ENCODE results near the gene TMEM245. TPM values are rescaled to one million over a fixed set of nuclear protein-coding genes. Genes with fewer than 3 reads are reported as not detected.

TMEM245 gene
- total RNA-seq, 1 experiment from 2014 or later = 30.4 TPM

DNA sequence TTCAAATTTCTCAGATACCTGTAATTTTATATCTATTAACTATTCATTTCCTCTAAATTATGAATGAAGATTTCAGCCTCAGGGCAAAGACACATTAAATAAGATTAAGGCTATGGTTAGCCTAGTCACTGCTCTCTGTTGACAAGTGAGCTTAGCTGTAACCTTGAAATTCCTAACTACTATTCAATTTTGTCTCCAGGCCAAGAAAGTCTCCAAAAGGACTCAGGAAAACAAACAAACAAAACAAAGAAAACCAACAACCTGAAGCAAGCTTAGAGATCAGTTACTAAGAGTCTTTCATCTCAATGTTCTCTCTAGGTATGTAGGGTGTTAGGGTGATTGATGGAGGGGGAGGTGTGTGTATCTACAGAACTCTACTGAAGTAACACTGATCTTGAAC is 96.9 kb downstream of the TMEM245 start:
- H3K27me3 ChIP-seq (ENCODE audit: control insufficient read depth, insufficient read depth, low read length) = no peaks in the 10 kb centered on the region
- no peak overlapping the region for H3K4me3 ChIP-seq (ENCODE audit: insufficient read depth, low read depth, low read length)

DNA sequence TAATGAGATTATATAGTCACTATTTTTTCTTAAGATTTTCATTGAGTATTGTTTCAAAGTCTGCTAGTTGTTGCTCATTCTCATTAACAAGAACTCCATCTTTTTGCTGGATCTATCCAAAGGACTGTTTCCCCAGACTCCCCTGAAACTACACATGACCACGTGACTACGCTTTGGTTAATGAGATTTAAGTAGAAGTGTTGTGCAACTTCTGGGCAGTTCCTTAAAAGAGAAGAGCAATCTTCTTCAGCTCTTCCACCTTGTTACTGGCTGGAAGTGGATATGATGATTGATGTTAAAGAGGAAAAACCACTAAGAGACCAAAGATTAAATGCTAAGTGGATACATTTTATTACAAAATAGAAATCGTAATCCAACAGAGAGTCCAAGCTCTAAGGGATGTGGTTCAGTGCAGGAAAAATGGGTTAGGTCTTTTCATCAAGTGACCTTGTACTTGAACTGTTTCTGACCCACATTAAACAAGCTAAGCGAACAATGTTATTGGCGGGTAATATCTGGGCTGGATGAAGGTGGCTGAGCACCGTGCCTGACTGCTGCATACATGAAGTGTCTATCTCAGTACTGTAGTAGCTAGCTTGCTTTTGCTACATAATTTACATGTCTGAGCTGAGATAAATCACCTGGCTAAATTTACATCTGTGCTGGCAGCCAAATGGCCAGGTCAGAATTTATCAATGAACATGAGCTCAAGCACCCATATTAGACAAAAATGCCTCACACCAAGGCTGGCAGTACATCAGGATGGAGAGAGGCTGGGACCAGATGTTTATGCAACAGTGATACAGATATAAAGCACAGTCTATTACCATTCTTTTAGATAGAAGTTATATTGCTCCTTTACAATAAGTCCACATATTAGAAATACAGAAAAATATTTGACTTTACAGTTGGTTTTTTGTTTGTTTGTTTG is 98.9 kb downstream of the TMEM245 start:
- H3K36me3 ChIP-seq (replicated peaks; ENCODE audit: control insufficient read depth, insufficient read depth, low read length) = peaks cover 4% of the 10 kb centered on the region
- no peak for DNase-seq
- no peak overlapping the region for H3K4me3 ChIP-seq (ENCODE audit: insufficient read depth, low read depth, low read length)
- H3K27me3 ChIP-seq (ENCODE audit: control insufficient read depth, insufficient read depth, low read length) = no peaks in the 10 kb centered on the region

More for the DNA sequence above, 96.9 kb downstream of the TMEM245 start:
- H3K36me3 ChIP-seq (replicated peaks; ENCODE audit: control insufficient read depth, insufficient read depth, low read length) = peaks cover 5% of the 10 kb centered on the region
- no peak for DNase-seq

DNA sequence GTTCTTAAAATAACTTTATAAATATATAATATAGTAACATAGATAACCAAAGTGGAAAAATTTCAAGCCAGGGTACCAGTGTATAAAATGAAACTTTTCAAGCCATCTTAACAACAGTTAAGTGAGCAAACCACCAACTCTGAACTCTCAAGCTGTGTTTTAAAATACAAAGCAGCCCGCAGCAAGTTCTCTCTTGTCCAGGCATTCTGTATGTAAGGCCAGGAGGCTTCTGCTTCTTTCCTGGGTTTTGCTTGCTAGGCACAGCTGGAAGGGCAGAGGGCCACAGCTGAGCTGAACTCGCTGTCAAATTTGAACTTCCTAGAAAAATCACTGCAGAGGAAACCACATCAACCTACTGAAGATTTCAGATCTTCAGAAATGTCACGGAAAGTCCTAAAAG is 99.6 kb downstream of the TMEM245 start:
- DNase-seq = no peak
- Histone ChIP-seq H3K4me3 (ENCODE audit: insufficient read depth, low read depth, low read length) (no peak overlapping the region), H3K36me3 (replicated peaks; ENCODE audit: control insufficient read depth, insufficient read depth, low read length) (peaks cover 4% of the 10 kb centered on the region), H3K27me3 (ENCODE audit: control insufficient read depth, insufficient read depth, low read length) (no peaks in the 10 kb centered on the region)

DNA sequence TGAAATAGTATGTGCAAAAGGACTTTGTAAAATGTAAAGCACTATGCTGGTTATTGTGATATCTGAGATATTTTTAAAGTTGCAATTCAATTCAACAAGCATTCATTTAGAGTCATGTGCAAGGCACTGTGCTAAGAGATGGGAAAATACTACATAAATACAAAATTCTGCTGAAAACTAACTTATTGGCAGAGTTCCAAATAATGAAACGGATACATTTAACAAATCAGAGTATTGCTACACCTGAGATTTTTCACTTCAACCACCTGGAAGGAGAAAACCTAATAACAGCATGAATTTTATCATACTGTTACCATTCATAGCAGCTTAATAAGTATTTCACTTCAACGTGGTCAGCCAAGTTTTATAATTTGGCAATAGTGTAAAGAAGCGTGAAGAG is 100.3 kb downstream of the TMEM245 start:
- Histone ChIP-seq H3K27me3 (ENCODE audit: control insufficient read depth, insufficient read depth, low read length) (no peaks in the 10 kb centered on the region), H3K36me3 (replicated peaks; ENCODE audit: control insufficient read depth, insufficient read depth, low read length) (peaks cover 4% of the 10 kb centered on the region), H3K4me3 (ENCODE audit: insufficient read depth, low read depth, low read length) (no peak overlapping the region)
- DNase-seq = no peak

DNA sequence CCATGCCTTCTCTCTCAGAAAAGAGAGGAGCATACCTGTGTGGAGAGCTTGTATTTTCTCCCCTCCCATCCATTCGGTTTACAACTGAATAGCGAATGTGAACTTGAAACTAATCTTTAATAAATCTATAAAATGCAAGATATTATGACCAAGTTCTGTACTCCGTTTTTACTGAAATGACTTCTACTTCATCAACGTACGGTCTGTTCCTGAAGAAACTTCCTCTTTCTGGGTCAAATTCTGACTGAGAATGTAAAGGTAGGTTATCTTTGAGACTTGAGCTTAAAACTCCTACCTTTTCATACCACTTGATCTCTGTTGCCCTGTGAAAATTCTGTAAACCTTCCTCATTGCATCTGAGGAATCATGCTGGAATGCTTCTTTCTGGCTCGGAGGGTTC is 102.3 kb downstream of the TMEM245 start:
- Histone ChIP-seq H3K4me3 (ENCODE audit: insufficient read depth, low read depth, low read length) (no peak overlapping the region), H3K36me3 (replicated peaks; ENCODE audit: control insufficient read depth, insufficient read depth, low read length) (peaks cover 4% of the 10 kb centered on the region), H3K27me3 (ENCODE audit: control insufficient read depth, insufficient read depth, low read length) (no peaks in the 10 kb centered on the region; the same call in 1 of the 2 replicates)
- DNase-seq = no peak

DNA sequence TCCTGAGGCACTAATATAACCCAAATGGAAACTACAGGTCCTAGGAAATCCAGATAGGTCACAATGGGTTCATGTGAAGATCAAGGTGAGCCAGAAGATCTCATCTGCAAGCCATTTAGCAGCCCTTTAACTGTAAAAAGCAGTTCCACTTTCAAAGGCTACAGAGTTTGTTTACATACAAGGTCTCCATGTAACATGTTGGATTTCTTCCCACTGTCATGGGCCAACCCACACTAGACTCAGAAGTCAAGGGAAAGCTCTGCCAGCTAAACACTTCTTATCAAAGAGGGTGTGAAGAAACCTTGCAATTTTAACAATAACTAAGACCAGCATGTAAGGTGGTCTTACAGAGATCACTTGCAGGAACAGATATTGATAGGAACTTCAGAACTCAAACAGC is 102.7 kb downstream of the TMEM245 start:
- DNase-seq = no peak
- Histone ChIP-seq H3K36me3 (replicated peaks; ENCODE audit: control insufficient read depth, insufficient read depth, low read length) (peaks cover 4% of the 10 kb centered on the region), H3K4me3 (ENCODE audit: insufficient read depth, low read depth, low read length) (no peak overlapping the region), H3K27me3 (ENCODE audit: control insufficient read depth, insufficient read depth, low read length) (no peaks in the 10 kb centered on the region; the same call in 1 of the 2 replicates)

DNA sequence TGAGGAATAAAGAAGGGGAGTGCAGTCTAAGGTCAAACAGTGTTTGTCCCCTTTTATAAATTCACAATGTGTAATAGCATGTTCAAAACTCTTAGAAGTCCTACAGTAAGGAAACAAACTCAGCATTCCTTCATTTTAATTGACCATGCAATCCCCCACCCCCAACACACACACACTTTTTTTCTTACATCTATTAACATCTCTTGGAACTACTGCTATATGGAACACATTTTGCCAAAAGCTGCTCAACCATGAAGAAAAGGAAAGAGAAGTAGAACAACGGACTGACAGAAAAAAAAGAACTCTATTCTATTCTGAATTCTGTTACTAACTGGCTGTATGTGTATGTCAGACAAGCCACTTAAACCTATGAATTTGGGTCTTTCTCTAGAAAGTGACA is 103.6 kb downstream of the TMEM245 start:
- H3K27me3 ChIP-seq (ENCODE audit: control insufficient read depth, insufficient read depth, low read length) = no peaks in the 10 kb centered on the region; the same call in 1 of the 2 replicates
- H3K4me3 ChIP-seq (ENCODE audit: insufficient read depth, low read depth, low read length) = no peak overlapping the region
- H3K36me3 ChIP-seq (replicated peaks; ENCODE audit: control insufficient read depth, insufficient read depth, low read length) = peaks cover 4% of the 10 kb centered on the region
- DNase-seq = no peak

DNA sequence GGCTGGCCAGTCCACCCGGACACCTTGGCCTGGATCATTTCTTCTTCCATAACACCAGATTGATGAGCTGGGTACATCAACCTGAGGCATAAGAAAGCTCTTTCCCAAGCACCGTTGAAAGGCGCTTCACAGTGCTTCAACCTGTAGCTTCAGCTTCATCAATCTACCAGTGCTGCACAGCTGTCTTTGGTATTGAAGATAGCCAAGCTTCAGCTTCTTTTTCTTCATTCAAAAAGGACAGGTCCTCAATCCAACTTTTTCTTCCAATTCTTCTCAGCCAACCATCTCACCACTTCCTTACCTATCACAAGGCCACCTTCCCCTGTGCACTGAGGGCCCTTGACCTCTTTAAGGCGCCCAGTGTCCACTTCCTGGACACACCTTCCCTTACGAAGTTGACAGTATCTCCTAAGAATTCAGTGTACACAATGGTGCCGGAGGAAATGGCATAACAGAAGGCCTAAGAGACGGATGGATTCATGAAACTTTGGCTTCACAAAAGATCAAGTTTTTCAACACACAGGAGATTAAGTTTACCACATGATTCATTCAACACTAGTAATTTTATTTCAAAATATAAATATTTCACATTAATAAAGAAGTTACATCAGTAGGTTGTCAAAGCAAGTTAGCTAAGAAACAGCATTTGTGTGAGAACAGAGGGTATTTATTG is 105.0 kb downstream of the TMEM245 start:
- no peak overlapping the region for H3K4me3 ChIP-seq (ENCODE audit: insufficient read depth, low read depth, low read length)
- peaks cover 1% of the 10 kb centered on the region for H3K36me3 ChIP-seq (replicated peaks; ENCODE audit: control insufficient read depth, insufficient read depth, low read length)
- DNase-seq = no peak
- H3K27me3 ChIP-seq (ENCODE audit: control insufficient read depth, insufficient read depth, low read length) = no peaks in the 10 kb centered on the region; the same call in 1 of the 2 replicates

DNA sequence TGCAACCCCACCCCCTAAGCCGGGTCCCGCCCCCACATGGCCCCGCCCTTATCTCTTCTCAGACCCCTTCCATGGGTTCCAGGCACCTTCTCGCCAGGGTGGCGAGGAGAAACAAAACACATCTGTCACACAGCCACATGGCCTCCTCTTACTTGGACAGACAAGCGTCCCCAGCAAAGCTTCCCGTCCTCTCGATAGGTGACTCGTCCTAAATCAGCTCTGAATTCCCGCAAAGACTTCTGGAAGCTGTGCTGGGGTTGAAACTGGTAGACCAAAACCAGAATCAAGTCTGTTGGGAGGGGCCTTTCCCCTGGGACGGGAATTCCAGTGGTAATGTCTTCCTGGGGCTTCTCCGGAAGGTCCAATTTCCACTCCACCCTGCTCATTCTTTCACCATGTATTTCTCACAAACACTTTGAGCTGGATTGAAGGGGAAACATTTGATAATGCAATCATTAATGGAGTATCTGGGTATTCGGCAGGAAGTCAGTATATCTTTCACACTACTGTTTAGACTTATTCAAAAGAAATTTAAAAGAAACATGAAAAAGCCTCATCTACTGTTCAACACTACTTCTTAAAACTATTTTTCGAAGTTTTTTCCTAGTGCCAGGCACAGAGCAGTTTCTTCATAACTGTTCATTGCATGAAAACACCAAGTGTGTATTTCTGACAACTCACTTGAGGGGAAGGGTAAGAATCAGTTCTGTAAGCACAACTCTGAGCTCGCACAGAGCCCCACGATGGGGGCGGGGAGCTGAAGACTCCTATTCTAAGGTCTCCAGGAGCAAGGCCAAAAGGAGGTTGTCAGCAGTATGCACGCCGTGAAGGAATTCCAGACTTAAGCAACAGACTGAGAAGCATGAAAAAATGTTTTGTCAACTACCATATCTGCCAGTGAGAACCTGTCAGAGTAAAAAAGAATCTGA is 105.8 kb downstream of the TMEM245 start:
- Histone ChIP-seq H3K4me3 (ENCODE audit: insufficient read depth, low read depth, low read length) (peak overlapping the region; percentile 40), H3K36me3 (replicated peaks; ENCODE audit: control insufficient read depth, insufficient read depth, low read length) (no peaks in the 10 kb centered on the region; the same call in none of the 2 replicates)
- peak; percentile 20 for DNase-seq

DNA sequence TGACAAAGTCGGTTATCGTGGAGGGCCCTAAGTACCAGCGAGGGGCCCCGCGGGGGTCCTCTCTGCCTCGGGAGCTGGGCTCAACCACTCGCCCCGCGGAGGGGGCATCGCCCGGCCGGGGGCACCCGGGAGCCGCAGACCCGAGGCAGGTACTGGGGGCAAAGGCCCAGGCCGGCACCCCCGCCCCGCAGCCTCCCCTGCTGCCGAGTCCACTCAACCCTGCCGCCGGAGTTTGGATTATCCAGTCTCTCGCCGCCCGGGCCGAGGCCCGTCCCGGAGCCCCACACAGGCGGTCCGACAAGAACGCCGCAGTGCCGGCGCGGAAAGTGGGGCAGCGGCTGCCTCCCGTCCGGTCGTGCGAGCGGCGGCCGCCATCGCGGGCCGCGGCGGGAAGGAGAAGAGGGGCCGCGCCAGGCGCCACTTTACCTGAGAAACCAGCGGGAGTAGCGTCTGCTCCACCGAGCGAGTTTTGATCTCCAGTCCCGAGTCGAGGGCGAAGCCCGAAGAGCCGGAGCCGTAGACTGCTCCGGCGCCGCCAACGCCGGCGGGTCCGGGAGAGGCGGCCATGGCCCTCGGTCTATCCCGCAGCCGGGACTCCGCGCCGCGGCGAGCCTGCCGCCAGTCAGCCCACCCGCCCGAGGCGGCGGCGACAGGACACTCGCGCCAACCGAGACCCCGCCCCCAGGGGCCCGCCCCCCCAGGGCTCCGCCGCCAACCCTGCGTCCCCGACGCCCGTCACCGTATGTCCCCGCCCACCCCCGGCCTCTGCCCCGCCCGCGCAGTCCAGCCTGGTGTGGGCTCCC is 106.7 kb downstream of the TMEM245 start, which contains the start of gene CTNNAL1:
Gene CTNNAL1, minus strand, starts transcription at position 624 of the 803 bp plus-strand sequence. Its CDS starts 57 bp downstream, at position 567.
- peak within 1 kb of the TSS; percentile 85 for H3K4me3 ChIP-seq (ENCODE audit: insufficient read depth, low read depth, low read length)
- no peaks in the 10 kb centered on the region; the same call in 1 of the 2 replicates for H3K27me3 ChIP-seq (ENCODE audit: control insufficient read depth, insufficient read depth, low read length)
- DNase-seq = peak; percentile 98
- H3K36me3 ChIP-seq (replicated peaks; ENCODE audit: control insufficient read depth, insufficient read depth, low read length) = no peaks in the 10 kb centered on the region; the same call in 1 of the 2 replicates

More for the DNA sequence above, 105.8 kb downstream of the TMEM245 start:
- no peaks in the 10 kb centered on the region; the same call in 1 of the 2 replicates for H3K27me3 ChIP-seq (ENCODE audit: control insufficient read depth, insufficient read depth, low read length)

DNA sequence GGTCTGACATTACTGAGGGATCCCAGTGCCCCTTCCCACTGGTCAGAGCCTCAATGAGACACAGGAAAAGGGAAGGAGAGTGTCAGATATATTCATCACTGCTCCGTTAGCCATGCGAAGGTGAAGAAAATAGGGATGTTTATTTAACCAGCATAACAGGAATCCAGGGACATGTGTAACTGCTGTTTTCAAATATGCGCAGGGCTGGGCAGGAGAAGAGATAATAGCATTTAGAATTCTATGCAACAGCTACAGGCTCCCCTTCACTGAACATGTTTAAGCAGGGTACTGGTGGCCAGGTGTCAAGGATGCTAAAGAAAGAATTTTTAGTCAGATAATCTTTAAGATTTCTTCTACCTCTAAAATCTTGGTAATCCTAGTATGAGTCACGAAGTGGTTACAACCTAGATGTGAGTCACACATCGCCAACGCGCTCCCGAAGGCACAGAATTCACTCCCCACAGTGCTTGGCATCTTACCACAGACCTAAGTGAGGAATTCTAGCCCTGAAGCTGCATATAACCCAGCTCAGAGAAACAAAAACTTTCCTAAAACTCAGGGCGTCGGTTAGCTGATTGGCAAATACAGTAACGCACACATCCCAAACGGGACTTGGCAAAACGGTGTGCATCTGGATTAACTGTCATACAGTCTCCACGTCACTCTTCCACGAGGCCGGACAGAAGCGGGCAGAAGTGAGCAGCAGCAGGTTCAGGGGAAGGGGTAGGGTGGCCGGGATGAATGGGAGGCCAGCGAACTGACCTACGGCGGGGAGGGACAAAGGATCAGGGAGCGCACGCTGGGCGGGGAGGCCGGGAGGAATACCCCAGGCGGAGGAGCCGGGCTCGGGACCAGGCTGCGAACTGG is 107.5 kb downstream of the TMEM245 start:
- Histone ChIP-seq H3K27me3 (ENCODE audit: control insufficient read depth, insufficient read depth, low read length) (no peaks in the 10 kb centered on the region; the same call in 1 of the 2 replicates), H3K4me3 (ENCODE audit: insufficient read depth, low read depth, low read length) (peak overlapping the region; percentile 85), H3K36me3 (replicated peaks; ENCODE audit: control insufficient read depth, insufficient read depth, low read length) (no peaks in the 10 kb centered on the region)
- no peak for DNase-seq

DNA sequence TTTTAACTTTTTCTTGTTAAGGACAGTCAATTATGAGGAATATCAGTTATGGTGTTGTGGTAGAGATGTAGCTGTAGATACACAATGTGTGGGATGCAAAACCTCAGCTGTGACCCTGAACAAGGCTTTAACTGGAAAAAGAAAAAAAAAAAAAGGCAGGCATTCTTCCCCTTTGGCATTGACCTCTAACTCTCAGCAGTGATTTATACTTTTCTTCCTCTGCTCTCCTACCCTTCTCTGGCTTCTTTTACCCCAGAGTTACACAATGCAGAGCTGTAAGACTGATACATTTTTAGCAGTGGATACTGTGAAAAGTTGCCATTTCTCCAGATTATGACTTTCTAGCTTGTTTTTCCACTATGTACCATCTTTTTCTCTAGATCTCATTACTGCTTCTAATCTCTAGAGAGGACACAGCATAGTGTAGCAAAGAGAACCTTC is 108.5 kb downstream of the TMEM245 start:
- H3K27me3 ChIP-seq (ENCODE audit: control insufficient read depth, insufficient read depth, low read length) = no peaks in the 10 kb centered on the region; the same call in 1 of the 2 replicates
- no peak overlapping the region for H3K4me3 ChIP-seq (ENCODE audit: insufficient read depth, low read depth, low read length)
- no peaks in the 10 kb centered on the region for H3K36me3 ChIP-seq (replicated peaks; ENCODE audit: control insufficient read depth, insufficient read depth, low read length)
- DNase-seq = no peak

Data from H7 (cell line).